ENCODE measurements around the gene LRMDA. TPM values are rescaled to one million over a fixed set of nuclear protein-coding genes. Genes with fewer than 3 reads are reported as not detected.
A peak's percentile ranks its signal among the peaks of the same experiment; 100 is the strongest.

The LRMDA gene
- total and polyA plus RNA-seq, 2 of the 13 experiments (the other 11 are each of a cell fraction or from before 2014, with no cell fraction given) = 13.4 to 22.0 TPM

DNA sequence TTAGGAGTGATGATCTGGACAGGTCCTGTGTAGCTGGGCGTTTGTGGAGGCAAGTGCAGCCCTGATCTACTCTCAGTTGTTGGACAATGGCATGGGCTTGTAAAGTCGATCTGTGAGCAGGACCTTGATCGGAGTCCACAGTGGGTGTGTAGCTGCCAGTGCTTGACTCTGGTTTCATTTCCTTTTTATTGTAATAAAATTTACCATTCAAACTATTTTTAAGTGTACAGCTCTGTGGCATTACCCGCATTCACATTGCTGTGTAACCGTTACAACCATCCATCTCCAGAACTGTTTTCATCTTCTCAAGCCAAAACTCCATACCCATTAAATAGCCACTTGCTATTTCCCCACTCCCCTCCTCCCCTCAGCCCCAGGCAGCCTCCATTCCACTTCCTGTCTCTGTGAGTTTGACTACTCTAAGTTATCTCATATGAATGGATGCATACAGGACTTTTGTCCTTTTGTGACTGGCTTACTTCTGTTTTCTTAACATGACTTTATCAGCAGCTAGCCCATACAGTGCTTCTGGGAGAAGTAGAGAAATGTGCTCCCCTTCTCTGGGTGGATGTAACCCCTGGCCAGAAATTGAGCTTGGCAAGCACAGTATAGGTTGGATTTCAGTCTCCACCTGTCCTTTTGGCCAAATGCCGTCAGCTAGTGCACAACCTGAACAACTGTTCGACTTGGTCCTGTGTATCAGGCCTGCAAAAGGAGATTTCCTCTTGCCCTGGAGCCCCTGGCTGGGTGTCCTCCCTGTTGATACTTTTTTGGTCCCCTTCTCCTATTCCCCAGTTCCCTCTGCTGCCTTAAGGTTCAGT, 180.0 kb downstream of the LRMDA start (continued):
- TF ChIP-seq, protein P1, sequence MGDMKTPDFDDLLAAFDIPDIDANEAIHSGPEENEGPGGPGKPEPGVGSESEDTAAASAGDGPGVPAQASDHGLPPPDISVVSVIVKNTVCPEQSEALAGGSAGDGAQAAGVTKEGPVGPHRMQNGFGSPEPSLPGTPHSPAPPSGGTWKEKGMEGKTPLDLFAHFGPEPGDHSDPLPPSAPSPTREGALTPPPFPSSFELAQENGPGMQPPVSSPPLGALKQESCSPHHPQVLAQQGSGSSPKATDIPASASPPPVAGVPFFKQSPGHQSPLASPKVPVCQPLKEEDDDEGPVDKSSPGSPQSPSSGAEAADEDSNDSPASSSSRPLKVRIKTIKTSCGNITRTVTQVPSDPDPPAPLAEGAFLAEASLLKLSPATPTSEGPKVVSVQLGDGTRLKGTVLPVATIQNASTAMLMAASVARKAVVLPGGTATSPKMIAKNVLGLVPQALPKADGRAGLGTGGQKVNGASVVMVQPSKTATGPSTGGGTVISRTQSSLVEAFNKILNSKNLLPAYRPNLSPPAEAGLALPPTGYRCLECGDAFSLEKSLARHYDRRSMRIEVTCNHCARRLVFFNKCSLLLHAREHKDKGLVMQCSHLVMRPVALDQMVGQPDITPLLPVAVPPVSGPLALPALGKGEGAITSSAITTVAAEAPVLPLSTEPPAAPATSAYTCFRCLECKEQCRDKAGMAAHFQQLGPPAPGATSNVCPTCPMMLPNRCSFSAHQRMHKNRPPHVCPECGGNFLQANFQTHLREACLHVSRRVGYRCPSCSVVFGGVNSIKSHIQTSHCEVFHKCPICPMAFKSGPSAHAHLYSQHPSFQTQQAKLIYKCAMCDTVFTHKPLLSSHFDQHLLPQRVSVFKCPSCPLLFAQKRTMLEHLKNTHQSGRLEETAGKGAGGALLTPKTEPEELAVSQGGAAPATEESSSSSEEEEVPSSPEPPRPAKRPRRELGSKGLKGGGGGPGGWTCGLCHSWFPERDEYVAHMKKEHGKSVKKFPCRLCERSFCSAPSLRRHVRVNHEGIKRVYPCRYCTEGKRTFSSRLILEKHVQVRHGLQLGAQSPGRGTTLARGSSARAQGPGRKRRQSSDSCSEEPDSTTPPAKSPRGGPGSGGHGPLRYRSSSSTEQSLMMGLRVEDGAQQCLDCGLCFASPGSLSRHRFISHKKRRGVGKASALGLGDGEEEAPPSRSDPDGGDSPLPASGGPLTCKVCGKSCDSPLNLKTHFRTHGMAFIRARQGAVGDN (CRISPR knock-in tag; IDR thresholded peaks at IDR 0.05) = 0 out of 2 replicates have a peak, but pooled peaks have one; percentile 28
- TF ChIP-seq TBX2 (CRISPR knock-in tag; IDR thresholded peaks at IDR 0.05; ENCODE audit: borderline replicate concordance) (no peak), SAP130 (CRISPR knock-in tag; IDR thresholded peaks at IDR 0.05; ENCODE audit: low read depth) (peak; percentile 22; the same call in 1 of the 2 replicates), ZNF777 (CRISPR knock-in tag; IDR thresholded peaks at IDR 0.05) (no peak), ZNF263 (CRISPR knock-in tag; IDR thresholded peaks at IDR 0.05) (0 out of 2 replicates have a peak, but pooled peaks have one; percentile 36), SKI (IDR thresholded peaks at IDR 0.05; ENCODE audit: partially characterized antibody) (no peak), ZFP90 (CRISPR knock-in tag; IDR thresholded peaks at IDR 0.05; ENCODE audit: borderline replicate concordance) (no peak), GFI1 (CRISPR knock-in tag; IDR thresholded peaks at IDR 0.05; ENCODE audit: borderline replicate concordance) (no peak), TEAD3 (CRISPR knock-in tag; optimal IDR thresholded peaks at IDR 0.05; ENCODE audit: borderline replicate concordance) (peak; percentile 40), NRL (CRISPR knock-in tag; IDR thresholded peaks at IDR 0.05; ENCODE audit: borderline replicate concordance) (no peak)
- TF ChIP-seq, protein P2, sequence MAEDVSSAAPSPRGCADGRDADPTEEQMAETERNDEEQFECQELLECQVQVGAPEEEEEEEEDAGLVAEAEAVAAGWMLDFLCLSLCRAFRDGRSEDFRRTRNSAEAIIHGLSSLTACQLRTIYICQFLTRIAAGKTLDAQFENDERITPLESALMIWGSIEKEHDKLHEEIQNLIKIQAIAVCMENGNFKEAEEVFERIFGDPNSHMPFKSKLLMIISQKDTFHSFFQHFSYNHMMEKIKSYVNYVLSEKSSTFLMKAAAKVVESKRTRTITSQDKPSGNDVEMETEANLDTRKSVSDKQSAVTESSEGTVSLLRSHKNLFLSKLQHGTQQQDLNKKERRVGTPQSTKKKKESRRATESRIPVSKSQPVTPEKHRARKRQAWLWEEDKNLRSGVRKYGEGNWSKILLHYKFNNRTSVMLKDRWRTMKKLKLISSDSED (CRISPR knock-in tag; IDR thresholded peaks at IDR 0.05) = no peak

Measured in HepG2 (cell line).